Thyroid gland (tissue), 4 donors: ENCODE measurements around the gene DNAAF5.

Experiments used
- POLR2A ChIP-seq, 2 donors: fragments of 450-650 bp; IDR thresholded peaks; one replicate each; pipeline ENCODE4 v1.6.1; 2017; ENCODE audit warnings: antibody characterized with exemption in 2 of 2, mild to moderate bottlenecking in 2 of 2, moderate library complexity in 1 of 2
- TF ChIP-seq, protein P1 (sequence below), 6 experiments: fragments of 200-600 bp in 3 of 6; fragments of 450-650 bp in 3 of 6; sonication (generic) in 3 of 6; IDR thresholded peaks; one replicate each; pipeline ENCODE4 v1.5.1; 2016 to 2019; ENCODE audit warnings: antibody characterized with exemption in 6 of 6, mild to moderate bottlenecking in 2 of 6, inconsistent platforms in 1 of 6, moderate library complexity in 1 of 6

- TF ChIP-seq, protein P1, sequence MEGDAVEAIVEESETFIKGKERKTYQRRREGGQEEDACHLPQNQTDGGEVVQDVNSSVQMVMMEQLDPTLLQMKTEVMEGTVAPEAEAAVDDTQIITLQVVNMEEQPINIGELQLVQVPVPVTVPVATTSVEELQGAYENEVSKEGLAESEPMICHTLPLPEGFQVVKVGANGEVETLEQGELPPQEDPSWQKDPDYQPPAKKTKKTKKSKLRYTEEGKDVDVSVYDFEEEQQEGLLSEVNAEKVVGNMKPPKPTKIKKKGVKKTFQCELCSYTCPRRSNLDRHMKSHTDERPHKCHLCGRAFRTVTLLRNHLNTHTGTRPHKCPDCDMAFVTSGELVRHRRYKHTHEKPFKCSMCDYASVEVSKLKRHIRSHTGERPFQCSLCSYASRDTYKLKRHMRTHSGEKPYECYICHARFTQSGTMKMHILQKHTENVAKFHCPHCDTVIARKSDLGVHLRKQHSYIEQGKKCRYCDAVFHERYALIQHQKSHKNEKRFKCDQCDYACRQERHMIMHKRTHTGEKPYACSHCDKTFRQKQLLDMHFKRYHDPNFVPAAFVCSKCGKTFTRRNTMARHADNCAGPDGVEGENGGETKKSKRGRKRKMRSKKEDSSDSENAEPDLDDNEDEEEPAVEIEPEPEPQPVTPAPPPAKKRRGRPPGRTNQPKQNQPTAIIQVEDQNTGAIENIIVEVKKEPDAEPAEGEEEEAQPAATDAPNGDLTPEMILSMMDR (IDR thresholded peaks at IDR 0.05): no peak
- no peak for TF ChIP-seq POLR2A (IDR thresholded peaks at IDR 0.05)
Observed at GRCh38 chr7:772392-772791, 45.9 kb downstream of the DNAAF5 start.
